Esophagus muscularis mucosa (tissue), 4 donors: ENCODE results near the gene SLX1B.
"Not testable (repeated sequence)": the region's sequence is repeated elsewhere in the genome, so short reads cannot be mapped to it uniquely, and the experiment has no call there.

Source experiments
- CTCF ChIP-seq, 3 experiments: fragments of 200-600 bp in 2 of 3; fragments of 450-650 bp in 1 of 3; sonication (generic) in 2 of 3; IDR thresholded peaks; one replicate each; pipeline ENCODE4 v1.5.1; 2017 to 2019; ENCODE audit warnings: antibody characterized with exemption in 3 of 3, mild to moderate bottlenecking in 2 of 3, moderate library complexity in 1 of 3
- EP300 ChIP-seq: sonication (generic); formaldehyde crosslinking; IDR thresholded peaks from one replicate; pipeline ENCODE4 v1.6.1; 2017; ENCODE audit warnings: antibody characterized with exemption
- POLR2A ChIP-seq: fragments of 450-650 bp; IDR thresholded peaks from one replicate; pipeline ENCODE4 v1.6.1; 2017; ENCODE audit warnings: antibody characterized with exemption, moderate library complexity, mild to moderate bottlenecking, low read depth
- POLR2AphosphoS5 ChIP-seq, 2 donors: sonication (generic); formaldehyde crosslinking; IDR thresholded peaks; one replicate each; pipeline ENCODE4 v1.6.1; 2017; ENCODE audit warnings: antibody characterized with exemption in 2 of 2

- not testable (repeated sequence) for TF ChIP-seq CTCF (IDR thresholded peaks at IDR 0.05); POLR2AphosphoS5 (IDR thresholded peaks at IDR 0.05); POLR2A; EP300
Measured at GRCh38 chr16:29506308-29506707, 52.0 kb downstream of the SLX1B start, which contains the start of gene NPIPB12.
